Measurements from ENCODE around the gene C16orf46. TPM values are rescaled to one million over a fixed set of nuclear protein-coding genes. Genes with fewer than 3 reads are reported as not detected.
A peak's percentile ranks its signal among the peaks of the same experiment; 100 is the strongest.

Gene C16orf46
- total RNA-seq, 3 donors from 2014 or later = 0.64 to 4.3 (median 3.4) TPM

DNA sequence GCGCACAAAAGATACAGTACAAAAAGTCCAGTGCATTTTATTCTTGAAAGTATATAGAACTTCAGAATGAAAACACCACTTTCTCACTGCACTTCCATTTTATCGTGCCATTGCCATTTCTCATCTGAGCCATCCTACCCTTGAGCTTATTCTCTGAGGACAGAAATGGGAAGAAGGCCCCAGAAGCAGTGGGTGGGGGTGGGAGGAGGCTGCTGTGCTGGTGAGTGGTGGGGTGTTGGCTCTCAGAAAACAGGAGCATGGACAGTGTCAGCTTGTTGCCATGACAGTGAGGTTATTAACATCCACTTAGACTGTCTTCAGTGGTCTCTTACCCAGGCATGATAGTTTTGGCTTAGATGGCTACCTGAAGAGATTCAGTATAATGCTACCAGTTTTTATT, 36.9 kb downstream of the C16orf46 start:
- Histone ChIP-seq H3K4me3 (no peak overlapping the region), H3K36me3 (no peaks in the 10 kb centered on the region), H3K4me1 (no peaks in the 10 kb centered on the region), H3K27ac (no peak overlapping the region), H3K9me3 (no peaks in the 10 kb centered on the region), H3K27me3 (no peaks in the 10 kb centered on the region)
- TF ChIP-seq POLR2AphosphoS5 (IDR thresholded peaks at IDR 0.05) (no peak), POLR2A (IDR thresholded peaks at IDR 0.05) (no peak)
- TF ChIP-seq, protein P1, sequence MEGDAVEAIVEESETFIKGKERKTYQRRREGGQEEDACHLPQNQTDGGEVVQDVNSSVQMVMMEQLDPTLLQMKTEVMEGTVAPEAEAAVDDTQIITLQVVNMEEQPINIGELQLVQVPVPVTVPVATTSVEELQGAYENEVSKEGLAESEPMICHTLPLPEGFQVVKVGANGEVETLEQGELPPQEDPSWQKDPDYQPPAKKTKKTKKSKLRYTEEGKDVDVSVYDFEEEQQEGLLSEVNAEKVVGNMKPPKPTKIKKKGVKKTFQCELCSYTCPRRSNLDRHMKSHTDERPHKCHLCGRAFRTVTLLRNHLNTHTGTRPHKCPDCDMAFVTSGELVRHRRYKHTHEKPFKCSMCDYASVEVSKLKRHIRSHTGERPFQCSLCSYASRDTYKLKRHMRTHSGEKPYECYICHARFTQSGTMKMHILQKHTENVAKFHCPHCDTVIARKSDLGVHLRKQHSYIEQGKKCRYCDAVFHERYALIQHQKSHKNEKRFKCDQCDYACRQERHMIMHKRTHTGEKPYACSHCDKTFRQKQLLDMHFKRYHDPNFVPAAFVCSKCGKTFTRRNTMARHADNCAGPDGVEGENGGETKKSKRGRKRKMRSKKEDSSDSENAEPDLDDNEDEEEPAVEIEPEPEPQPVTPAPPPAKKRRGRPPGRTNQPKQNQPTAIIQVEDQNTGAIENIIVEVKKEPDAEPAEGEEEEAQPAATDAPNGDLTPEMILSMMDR (IDR thresholded peaks at IDR 0.05) = no peak
- no peak for DNase-seq (ENCODE audit: low spot score in 2 of 2)
- intact Hi-C loops (cut with DNase I; ENCODE audit: low total_unique reads) = no loop called here

DNA sequence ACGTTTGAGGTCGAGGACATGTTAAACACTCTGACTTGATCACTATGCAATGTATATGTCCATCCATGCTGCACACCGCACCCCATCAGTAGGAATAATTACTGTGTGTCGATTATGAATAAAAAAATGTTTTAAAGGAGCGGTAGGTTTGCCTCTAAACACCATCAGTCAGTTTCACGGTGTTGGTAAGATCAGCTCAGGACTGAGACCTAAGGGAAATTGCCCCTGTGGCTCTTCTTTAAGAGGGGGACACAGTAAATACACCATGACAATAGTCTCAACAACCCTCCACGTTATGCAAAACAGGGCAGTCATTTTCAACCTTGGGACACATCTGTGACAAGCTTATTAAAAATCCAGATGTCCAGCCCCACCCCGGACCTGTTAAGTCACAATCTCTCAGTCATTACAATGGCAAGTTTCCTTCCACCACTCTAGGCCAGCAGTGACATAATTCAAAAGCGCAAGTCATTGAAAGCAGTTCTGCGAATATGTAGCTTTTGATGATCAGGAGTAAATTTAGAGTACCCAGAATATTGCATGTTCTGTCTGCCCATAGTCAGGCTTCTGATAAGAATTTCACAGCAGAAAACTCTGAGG, 40.2 kb downstream of the C16orf46 start:
- no peaks in the 10 kb centered on the region for H3K36me3 ChIP-seq
- no peaks in the 10 kb centered on the region for H3K27me3 ChIP-seq
- H3K4me3 ChIP-seq = peak overlapping the region; percentile 75 to 92 (median 83)
- intact Hi-C loops (cut with DNase I; ENCODE audit: low total_unique reads) = no loop called here
- DNase-seq (ENCODE audit: low spot score in 2 of 2) = no peak
- H3K4me1 ChIP-seq = no peaks in the 10 kb centered on the region
- no peak for TF ChIP-seq POLR2A (IDR thresholded peaks at IDR 0.05)
- TF ChIP-seq POLR2AphosphoS5 (IDR thresholded peaks at IDR 0.05) = no peak
- TF ChIP-seq, protein P1 (IDR thresholded peaks at IDR 0.05) = no peak
- H3K27ac ChIP-seq = peak overlapping the region in 1 of 2 donors; percentile 20
- H3K9me3 ChIP-seq = no peaks in the 10 kb centered on the region

DNA sequence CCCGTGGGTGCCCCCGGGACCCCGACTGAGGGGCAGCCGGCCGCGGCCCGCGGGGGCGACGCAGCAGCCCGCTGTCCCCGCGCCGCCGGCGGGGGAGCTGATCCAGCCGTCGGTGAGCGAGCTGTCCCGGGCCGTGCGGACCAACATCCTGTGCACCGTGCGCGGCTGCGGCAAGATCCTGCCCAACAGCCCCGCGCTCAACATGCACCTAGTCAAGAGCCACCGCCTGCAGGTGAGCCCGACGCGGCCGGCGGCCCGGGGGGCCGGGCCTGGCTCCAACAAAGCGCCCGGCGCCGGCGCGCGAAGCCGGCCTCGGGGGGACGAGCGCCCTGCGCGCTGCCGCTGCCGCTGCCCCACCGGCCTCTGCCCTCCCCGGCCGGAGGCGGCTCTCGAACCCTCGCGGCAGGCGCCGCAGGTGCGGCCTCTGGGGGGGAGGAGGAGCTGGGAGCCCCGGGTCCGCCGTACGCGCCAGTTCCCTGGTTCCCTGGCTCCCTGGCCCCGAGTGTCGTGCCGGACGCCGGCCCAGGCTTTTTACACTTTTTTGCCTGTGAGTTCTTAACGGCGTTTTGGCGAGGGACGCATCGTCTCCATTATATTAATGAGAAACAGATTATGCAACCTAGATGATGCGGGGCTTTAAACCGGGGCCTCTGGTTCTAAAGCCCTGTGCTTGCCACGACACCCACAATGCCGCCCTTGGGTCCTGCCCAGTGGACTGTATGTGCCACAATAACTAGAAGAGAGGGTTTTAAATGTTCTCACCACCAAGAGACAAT, 40.9 kb downstream of the C16orf46 start:
- intact Hi-C loops (cut with DNase I; ENCODE audit: low total_unique reads) = no loop called here

DNA sequence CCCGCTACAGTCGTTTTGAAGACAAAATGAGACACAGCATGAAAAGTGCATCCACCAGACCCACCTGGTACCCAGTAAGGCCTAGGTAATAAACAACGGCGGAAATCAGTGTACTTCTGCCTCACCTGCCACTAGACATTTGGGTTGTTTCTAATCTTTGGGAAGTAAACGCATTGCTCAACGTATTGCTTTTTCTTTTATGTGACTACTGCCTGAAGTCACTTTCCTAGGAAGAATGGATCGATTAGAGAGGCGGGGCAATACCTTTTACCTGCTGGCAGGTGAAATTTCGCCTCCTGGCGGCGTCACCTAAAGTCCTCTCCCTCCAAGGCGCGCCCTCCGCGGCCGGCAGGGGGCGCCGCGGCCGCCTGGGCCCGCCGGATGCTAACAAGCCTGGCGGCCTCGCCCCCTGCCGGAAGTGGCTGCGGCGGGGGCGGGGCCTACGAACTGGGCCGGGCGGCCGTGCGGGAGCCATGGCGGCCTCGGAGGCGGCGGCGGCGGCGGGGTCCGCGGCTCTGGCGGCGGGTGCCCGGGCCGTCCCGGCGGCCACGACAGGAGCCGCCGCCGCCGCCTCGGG, 41.6 kb downstream of the C16orf46 start, which contains the start of gene ATMIN:
ATMIN (plus strand) TSS at position 445 of the 577 bp plus-strand sequence; CDS start at position 474, 29 bp downstream.
- Histone ChIP-seq H3K27me3 (no peaks in the 10 kb centered on the region), H3K27ac (peak within 1 kb of the TSS; percentile 68 to 88), H3K36me3 (no peaks in the 10 kb centered on the region), H3K9me3 (no peaks in the 10 kb centered on the region), H3K4me1 (no peaks in the 10 kb centered on the region), H3K4me3 (peak within 1 kb of the TSS; percentile 75 to 92 (median 83))
- intact Hi-C loops (cut with DNase I; ENCODE audit: low total_unique reads) = no loop called here
- TF ChIP-seq, protein P1 (IDR thresholded peaks at IDR 0.05) = peak; percentile 74 to 99 (median 90)
- peak in 1 of 3 donors; percentile 21 for TF ChIP-seq POLR2AphosphoS5 (IDR thresholded peaks at IDR 0.05)
- no peak for TF ChIP-seq POLR2A (IDR thresholded peaks at IDR 0.05)
- peak; percentile 79 to 81 for DNase-seq (ENCODE audit: low spot score in 2 of 2)

More for the DNA sequence above, 40.9 kb downstream of the C16orf46 start:
- Histone ChIP-seq H3K36me3 (no peaks in the 10 kb centered on the region), H3K27ac (peak overlapping the region; percentile 68 to 88), H3K27me3 (no peaks in the 10 kb centered on the region), H3K4me3 (peak overlapping the region; percentile 75 to 92 (median 83)), H3K9me3 (no peaks in the 10 kb centered on the region), H3K4me1 (no peaks in the 10 kb centered on the region)
- no peak for DNase-seq (ENCODE audit: low spot score in 2 of 2)
- TF ChIP-seq POLR2A (IDR thresholded peaks at IDR 0.05) (no peak), POLR2AphosphoS5 (IDR thresholded peaks at IDR 0.05) (no peak)
- TF ChIP-seq, protein P1 (IDR thresholded peaks at IDR 0.05) = no peak

All from breast epithelium (tissue), 4 donors.